Transverse colon (tissue), 4 donors: ENCODE data around the gene RGS11. TPM values are rescaled to one million over a fixed set of nuclear protein-coding genes. Genes with fewer than 3 reads are reported as not detected.

ENCODE experiments used
- DNase-seq: peaks from one replicate; pipeline ENCODE4 v3.0.0-alpha.2; 2019
- H3K27ac ChIP-seq, 4 donors: fragments of 200-600 bp; sonication (generic); 2 replicates each; pipeline ENCODE4 v1.5.1; 2016 to 2018; ENCODE audit warnings: inconsistent platforms in 4 of 4
- H3K27me3 ChIP-seq: fragments of 200-600 bp; sonication (generic); 2 replicates; pipeline ENCODE4 v1.5.1; 2017; ENCODE audit warnings: inconsistent platforms
- H3K36me3 ChIP-seq, 4 donors: fragments of 200-600 bp; sonication (generic); 2 replicates each; pipeline ENCODE4 v1.5.1; 2017 to 2019; ENCODE audit warnings: inconsistent platforms in 4 of 4
- H3K4me1 ChIP-seq, 4 donors: fragments of 200-600 bp; sonication (generic); 2 replicates each; pipeline ENCODE4 v1.5.1; 2017 to 2020; ENCODE audit warnings: inconsistent platforms in 4 of 4
- H3K4me3 ChIP-seq, 4 donors: fragments of 200-600 bp; sonication (generic); 1 replicate in 1 of 4; 2 replicates in 3 of 4; pipeline versions ENCODE4 v1.5.1 to v1.6.1; 2017 to 2019; ENCODE audit warnings: inconsistent platforms in 4 of 4
- H3K9me3 ChIP-seq, 2 donors: fragments of 200-600 bp; sonication (generic); 2 replicates each; pipeline ENCODE4 v1.5.1; 2017 to 2019; ENCODE audit warnings: inconsistent platforms in 2 of 2
- EP300 ChIP-seq: sonication (generic); formaldehyde crosslinking; IDR thresholded peaks from one replicate; pipeline ENCODE4 v1.6.1; 2017; ENCODE audit warnings: antibody characterized with exemption, low read depth
- POLR2A ChIP-seq: fragments of 450-650 bp; IDR thresholded peaks from one replicate; pipeline ENCODE4 v1.6.1; 2016; ENCODE audit warnings: antibody characterized with exemption, mild to moderate bottlenecking, moderate library complexity
- POLR2AphosphoS5 ChIP-seq, 3 donors: sonication (generic); formaldehyde crosslinking; IDR thresholded peaks; one replicate each; pipeline ENCODE4 v1.6.1; 2016; ENCODE audit warnings: antibody characterized with exemption in 3 of 3
- WGBS, 2 donors: methylation state at CpG; one replicate each; pipeline ENCODE4 v1.1.5; 2018; ENCODE audit warnings: low coverage in 1 of 2; 5-methylcytosine and 5-hydroxymethylcytosine counted together
- in situ Hi-C, 4 donors: fragments of 200-750 bp; cut with MboI; loops; one replicate each; pipeline versions ENCODE4 v1.15.0 to v1.15.1; 2017; ENCODE audit warnings: low sequenced_read_pairs in 3 of 4, low pct_ligation_motif_present in 1 of 4, low pct_unique_long_range_greater_than_20kb in 1 of 4
- intact Hi-C: fragments of 100-400 bp; cut with DNase I; formaldehyde crosslinking; loops from one replicate; pipeline ENCODE4 v1.15.1; 2023; ENCODE audit warnings: low total_unique reads
- total RNA-seq, 4 donors: library from RNA; depleted of rRNA; stranded (reverse); fragments of >200 nt; gene quantifications; one replicate each; pipeline ENCODE4 v1.1.0, GENCODE V29; 2016
- TF ChIP-seq, protein P1 (sequence below), 5 experiments: fragments of 200-600 bp in 3 of 5; fragments of 450-650 bp in 2 of 5; sonication (generic) in 3 of 5; IDR thresholded peaks; 1 replicate in 2 of 5; 2 replicates in 3 of 5; pipeline ENCODE4 v1.5.1; 2016 to 2017; ENCODE audit warnings: antibody characterized with exemption in 5 of 5, inconsistent platforms in 3 of 5, mild to moderate bottlenecking in 2 of 5, moderate library complexity in 1 of 5

Gene RGS11
- total RNA-seq, 4 donors from 2014 or later: 2.0 to 24.3 (median 6.7) TPM

DNA sequence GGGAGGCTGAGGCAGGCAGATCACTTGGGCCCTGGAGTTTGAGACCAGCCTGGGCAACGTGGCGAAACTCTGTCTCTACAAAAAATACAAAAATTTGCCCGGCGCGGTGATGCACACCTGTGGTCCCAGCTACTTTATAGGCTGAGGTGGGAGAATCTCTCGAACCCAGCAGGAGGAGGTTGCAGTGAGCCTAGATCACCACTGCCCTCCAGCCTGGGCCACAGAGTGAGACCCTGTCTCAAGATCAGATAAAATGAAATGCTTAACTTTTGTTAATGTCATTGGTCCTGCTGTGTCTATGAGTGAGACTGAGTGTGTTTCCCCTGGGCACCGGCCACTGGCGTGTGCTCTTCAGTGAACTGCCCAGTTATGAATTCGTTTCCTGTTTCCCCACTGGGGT is 30.6 kb downstream of the RGS11 start:
- Histone ChIP-seq H3K27me3 (no peaks in the 10 kb centered on the region), H3K9me3 (no peaks in the 10 kb centered on the region), H3K4me1 (peaks cover 0 to 23% (median 10%) of the 10 kb centered on the region in 4 donors), H3K27ac (no peak overlapping the region), H3K36me3 (no peaks in the 10 kb centered on the region), H3K4me3 (no peak overlapping the region)
- in situ Hi-C loops: no loop called here
- no peak for DNase-seq
- intact Hi-C loops: loop anchor here (10.0 kb wide), 1 partner anchor 110 kb away; the partner anchor contains the start of gene AXIN1
- WGBS, 2 donors: 80 to 93% methylated on average over 5 to 9 of the region's 9 CpGs
- TF ChIP-seq POLR2A (no peak), POLR2AphosphoS5 (IDR thresholded peaks at IDR 0.05) (no peak), EP300 (no peak)
- TF ChIP-seq, protein P1, sequence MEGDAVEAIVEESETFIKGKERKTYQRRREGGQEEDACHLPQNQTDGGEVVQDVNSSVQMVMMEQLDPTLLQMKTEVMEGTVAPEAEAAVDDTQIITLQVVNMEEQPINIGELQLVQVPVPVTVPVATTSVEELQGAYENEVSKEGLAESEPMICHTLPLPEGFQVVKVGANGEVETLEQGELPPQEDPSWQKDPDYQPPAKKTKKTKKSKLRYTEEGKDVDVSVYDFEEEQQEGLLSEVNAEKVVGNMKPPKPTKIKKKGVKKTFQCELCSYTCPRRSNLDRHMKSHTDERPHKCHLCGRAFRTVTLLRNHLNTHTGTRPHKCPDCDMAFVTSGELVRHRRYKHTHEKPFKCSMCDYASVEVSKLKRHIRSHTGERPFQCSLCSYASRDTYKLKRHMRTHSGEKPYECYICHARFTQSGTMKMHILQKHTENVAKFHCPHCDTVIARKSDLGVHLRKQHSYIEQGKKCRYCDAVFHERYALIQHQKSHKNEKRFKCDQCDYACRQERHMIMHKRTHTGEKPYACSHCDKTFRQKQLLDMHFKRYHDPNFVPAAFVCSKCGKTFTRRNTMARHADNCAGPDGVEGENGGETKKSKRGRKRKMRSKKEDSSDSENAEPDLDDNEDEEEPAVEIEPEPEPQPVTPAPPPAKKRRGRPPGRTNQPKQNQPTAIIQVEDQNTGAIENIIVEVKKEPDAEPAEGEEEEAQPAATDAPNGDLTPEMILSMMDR (IDR thresholded peaks at IDR 0.05): no peak

DNA sequence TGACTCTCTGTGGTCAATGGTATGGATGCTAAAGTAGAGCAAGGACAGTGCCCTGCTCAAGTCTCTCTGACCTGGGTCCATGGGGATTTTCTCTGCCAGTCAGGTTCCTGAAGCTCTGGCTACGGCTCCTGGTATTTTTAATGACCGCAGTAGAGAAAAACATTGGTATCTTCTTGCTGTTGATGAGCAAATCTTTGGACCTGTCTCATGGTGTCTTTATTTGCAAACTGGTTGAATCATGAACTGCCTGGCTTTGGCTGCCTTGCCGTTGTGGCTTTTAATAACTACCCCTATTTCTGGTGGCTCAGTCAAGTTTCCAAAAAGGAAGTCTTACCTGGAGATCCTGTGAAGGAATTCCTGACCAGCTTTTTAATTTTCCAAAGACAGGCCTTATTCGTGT is 32.4 kb downstream of the RGS11 start:
- Histone ChIP-seq H3K4me1 (peaks cover 4 to 33% (median 12%) of the 10 kb centered on the region in 4 donors), H3K27me3 (no peaks in the 10 kb centered on the region), H3K9me3 (no peaks in the 10 kb centered on the region), H3K27ac (no peak overlapping the region), H3K36me3 (no peaks in the 10 kb centered on the region), H3K4me3 (no peak overlapping the region)
- TF ChIP-seq POLR2A: no peak
- no peak for TF ChIP-seq POLR2AphosphoS5 (IDR thresholded peaks at IDR 0.05)
- no peak for TF ChIP-seq EP300
- TF ChIP-seq, protein P1 (IDR thresholded peaks at IDR 0.05): no peak
- 58 to 89% methylated on average over 2 to 4 of the region's 4 CpGs for WGBS, 2 donors
- intact Hi-C loops: loop anchor here (10.0 kb wide), 1 partner anchor 111 kb away; the partner anchor contains the start of gene AXIN1
- in situ Hi-C loops: no loop called here
- no peak for DNase-seq

DNA sequence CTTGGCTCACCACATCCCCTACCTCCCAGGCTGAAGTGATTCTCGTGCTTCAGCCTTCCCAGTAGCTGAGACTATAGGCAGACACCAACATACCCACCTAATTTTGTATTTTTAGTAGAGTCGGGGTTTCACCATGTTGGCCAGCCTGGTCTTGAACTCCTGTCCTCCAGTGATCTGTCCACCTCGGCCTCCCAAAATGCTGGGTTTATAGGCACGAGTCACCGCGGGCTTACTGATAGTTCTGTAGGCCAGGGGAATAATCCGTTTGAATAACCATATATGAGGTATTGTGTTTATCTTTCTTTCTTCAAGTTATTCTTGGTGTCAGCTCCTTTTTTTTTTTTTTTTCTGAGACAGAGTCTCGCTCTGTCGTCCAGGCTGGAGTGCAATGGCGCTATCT is 33.5 kb downstream of the RGS11 start:
- intact Hi-C loops: loop anchor here (10.0 kb wide), 1 partner anchor 113 kb away; the partner anchor contains the start of gene AXIN1
- DNase-seq: no peak
- no peak overlapping the region for H3K4me3 ChIP-seq
- TF ChIP-seq POLR2AphosphoS5 (IDR thresholded peaks at IDR 0.05): no peak
- TF ChIP-seq POLR2A: no peak
- TF ChIP-seq, protein P1 (IDR thresholded peaks at IDR 0.05): no peak
- TF ChIP-seq EP300: no peak
- H3K36me3 ChIP-seq: no peaks in the 10 kb centered on the region
- WGBS, 2 donors: 84 to 88% methylated on average over 10 of the region's 10 CpGs
- H3K4me1 ChIP-seq: peaks cover 4 to 33% (median 12%) of the 10 kb centered on the region in 4 donors
- in situ Hi-C loops: no loop called here
- no peaks in the 10 kb centered on the region for H3K9me3 ChIP-seq
- H3K27ac ChIP-seq: peak overlapping the region in 2 of 4 donors; percentile 26 to 27
- no peaks in the 10 kb centered on the region for H3K27me3 ChIP-seq

DNA sequence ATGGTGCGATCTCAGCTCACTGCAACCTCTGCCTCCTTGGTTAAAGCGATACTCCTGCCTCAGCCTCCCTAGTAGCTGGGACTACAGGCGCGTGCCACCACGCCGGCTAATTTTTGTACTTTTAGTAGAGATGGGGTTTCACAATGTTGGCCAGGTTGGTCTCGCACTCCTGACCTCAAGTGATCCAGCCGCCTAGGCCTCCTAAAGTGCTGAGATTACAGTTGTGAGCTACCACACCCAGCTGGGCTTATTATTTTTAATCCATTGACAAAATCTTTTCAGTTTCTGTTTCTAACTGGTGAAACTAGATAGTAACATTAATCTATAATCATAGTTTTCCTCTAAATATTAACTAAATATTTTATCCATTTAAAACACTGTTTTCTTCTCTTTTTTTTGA is 35.2 kb downstream of the RGS11 start:
- TF ChIP-seq POLR2A (no peak), POLR2AphosphoS5 (IDR thresholded peaks at IDR 0.05) (no peak), EP300 (no peak)
- TF ChIP-seq, protein P1 (IDR thresholded peaks at IDR 0.05): no peak
- WGBS, 2 donors: 89% methylated on average over 8 of the region's 8 CpGs; no CpG with 5 or more reads in 1 of the 2 donors
- intact Hi-C loops: loop anchor here (10.0 kb wide), 1 partner anchor 114 kb away; the partner anchor contains the start of gene AXIN1
- H3K4me3 ChIP-seq: no peak overlapping the region
- peaks cover 11 to 42% (median 17%) of the 10 kb centered on the region in 4 donors for H3K4me1 ChIP-seq
- H3K9me3 ChIP-seq: no peaks in the 10 kb centered on the region
- H3K27me3 ChIP-seq: no peaks in the 10 kb centered on the region
- peak overlapping the region in 3 of 4 donors; percentile 16 to 43 (median 18) for H3K27ac ChIP-seq
- H3K36me3 ChIP-seq: no peaks in the 10 kb centered on the region
- DNase-seq: no peak
- in situ Hi-C loops: no loop called here
